ENCODE results near the gene TNS1.
A peak's percentile ranks its signal among the peaks of the same experiment; 100 is the strongest.
"Not testable (repeated sequence)": the region's sequence is repeated elsewhere in the genome, so short reads cannot be mapped to it uniquely, and the experiment has no call there.

Gene TNS1

DNA sequence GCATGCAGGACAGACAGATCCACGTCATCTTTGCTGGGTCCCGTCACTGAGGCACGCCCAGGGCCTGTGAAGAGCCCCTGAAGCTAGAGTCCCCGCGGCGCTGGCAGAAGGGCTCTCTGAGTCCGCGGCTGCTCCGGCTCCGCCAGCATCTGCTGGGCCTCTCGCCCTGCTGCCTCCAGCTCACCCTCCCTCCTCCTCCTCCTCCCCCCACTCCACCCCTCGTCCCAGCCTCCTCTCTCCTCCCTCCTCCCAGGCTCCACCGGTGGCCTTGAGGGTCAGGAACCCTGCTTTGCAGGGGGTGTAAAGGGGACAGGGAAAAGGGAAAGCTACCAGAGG lies at the start of gene TNS1:
TNS1 (minus strand) TSS at position 151 of the 336 bp plus-strand sequence; CDS start at position 28, 123 bp downstream.
- FAIRE-seq (no peak), DNase-seq (ENCODE audit: insufficient read length, low spot score) (no peak)

DNA sequence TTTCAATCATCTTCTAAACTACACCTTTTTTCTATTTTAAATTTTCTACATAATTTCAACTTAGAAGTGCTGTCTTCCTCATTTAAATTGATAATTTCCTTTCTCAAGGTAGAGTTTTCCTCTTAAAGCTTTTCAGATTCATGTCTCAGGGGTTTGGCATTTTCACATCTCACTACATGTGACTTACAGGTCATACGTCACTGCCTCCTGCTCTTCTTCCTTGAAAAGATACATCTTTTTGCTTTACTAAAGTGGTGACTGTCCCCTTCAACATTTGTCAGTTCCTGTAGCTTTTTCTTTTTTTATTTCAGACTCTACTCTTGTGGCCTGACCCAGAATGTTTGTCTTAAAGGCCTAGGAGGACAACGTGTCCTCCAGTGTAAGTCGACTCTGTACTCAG lies 49.1 kb upstream of the TNS1 start:
- FAIRE-seq (no peak), DNase-seq (ENCODE audit: insufficient read length, low spot score) (no peak)

- DNase-seq (ENCODE audit: insufficient read length, low spot score) (no peak), FAIRE-seq (no peak)
Measured at GRCh38 chr2:218047536-218048225, 44.9 kb upstream of the TNS1 start.

- FAIRE-seq (no peak), DNase-seq (ENCODE audit: insufficient read length, low spot score) (no peak)
Measured at GRCh38 chr2:218046238-218046637, 43.4 kb upstream of the TNS1 start.

- not testable (repeated sequence) for FAIRE-seq
Measured at GRCh38 chr2:218044599-218044998, 41.8 kb upstream of the TNS1 start.

GRCh38 chr2:218043701-218044109 lies 40.9 kb upstream of the TNS1 start:
- DNase-seq (ENCODE audit: insufficient read length, low spot score) = no peak
- FAIRE-seq = no peak

More at GRCh38 chr2:218044599-218044998, 41.8 kb upstream of the TNS1 start:
- not testable (repeated sequence) for DNase-seq (ENCODE audit: insufficient read length, low spot score)

- FAIRE-seq (no peak), DNase-seq (ENCODE audit: insufficient read length, low spot score) (no peak)
Measured at GRCh38 chr2:218043100-218043499, 40.3 kb upstream of the TNS1 start.

DNA sequence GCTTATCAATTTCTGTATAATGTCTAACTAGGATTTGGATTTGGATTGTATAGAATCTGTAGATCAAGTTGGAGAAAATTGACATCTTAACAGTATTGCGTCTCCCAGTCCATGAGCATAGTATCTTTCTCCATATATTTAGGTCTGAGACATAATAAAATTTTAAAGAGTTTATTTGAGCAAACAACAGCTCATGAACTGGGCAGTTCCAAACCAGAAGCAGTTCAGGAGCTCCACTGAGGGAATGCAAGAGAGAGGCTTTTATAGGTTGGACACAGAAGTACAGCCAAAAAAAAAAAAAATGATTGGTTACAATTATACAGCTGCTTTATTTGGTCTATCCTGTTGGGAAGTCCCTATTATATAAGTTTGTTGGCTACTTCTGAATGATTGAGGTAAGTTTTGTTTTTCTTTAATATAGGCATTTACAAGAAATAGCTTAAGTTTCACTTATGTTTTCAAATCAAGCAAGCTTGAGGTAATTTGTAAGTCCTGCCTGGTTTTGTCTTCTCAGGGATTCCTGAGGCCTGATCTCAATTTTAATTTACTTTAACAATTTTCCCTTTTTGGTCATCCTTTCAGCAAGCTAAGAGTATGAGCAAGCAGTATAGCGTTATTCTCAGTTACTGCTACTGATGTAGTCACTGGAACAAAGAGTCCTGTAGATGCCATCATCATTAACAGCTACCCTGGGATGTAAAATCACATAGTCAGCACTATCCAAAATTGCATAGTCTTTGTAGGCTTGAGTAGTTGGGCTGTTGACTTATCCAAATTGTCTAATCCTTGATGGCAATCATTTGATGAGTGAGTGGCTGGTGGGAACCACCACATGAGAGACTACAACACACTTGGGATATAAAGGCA lies 38.7 kb upstream of the TNS1 start:
- DNase-seq (ENCODE audit: insufficient read length, low spot score) (no peak), FAIRE-seq (no peak)

GRCh38 chr2:218040883-218041282 lies 38.1 kb upstream of the TNS1 start:
- FAIRE-seq (no peak), DNase-seq (ENCODE audit: insufficient read length, low spot score) (no peak)

- DNase-seq (ENCODE audit: insufficient read length, low spot score) (no peak), FAIRE-seq (no peak)
Measured at GRCh38 chr2:218039171-218039570, 36.4 kb upstream of the TNS1 start.

DNA sequence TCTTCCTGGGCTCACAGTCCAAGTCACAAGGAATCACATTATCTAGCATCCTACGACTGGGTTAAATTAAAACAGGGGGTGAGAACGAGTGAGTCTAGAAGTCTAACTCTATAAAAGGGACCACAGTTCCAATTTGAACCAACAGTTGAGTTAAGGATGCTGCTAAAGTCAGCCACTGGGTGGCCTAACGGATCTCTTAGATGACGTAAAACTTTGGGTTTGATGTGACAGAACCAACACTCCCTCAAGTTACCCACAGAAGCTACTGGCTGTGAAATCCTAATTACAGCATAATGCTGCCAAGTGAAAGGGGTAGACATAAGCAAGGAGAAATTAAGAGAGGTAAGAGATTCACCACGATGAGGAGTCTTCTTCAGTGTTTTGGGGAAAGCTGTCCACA lies 33.6 kb upstream of the TNS1 start:
- DNase-seq (ENCODE audit: insufficient read length, low spot score) = no peak
- FAIRE-seq = no peak

- DNase-seq (ENCODE audit: insufficient read length, low spot score) = no peak
Measured at GRCh38 chr2:218035463-218036100, 32.8 kb upstream of the TNS1 start.

GRCh38 chr2:218034497-218035213 lies 31.9 kb upstream of the TNS1 start:
- peak; percentile 97 for FAIRE-seq

More at GRCh38 chr2:218035463-218036100, 32.8 kb upstream of the TNS1 start:
- no peak for FAIRE-seq

DNA sequence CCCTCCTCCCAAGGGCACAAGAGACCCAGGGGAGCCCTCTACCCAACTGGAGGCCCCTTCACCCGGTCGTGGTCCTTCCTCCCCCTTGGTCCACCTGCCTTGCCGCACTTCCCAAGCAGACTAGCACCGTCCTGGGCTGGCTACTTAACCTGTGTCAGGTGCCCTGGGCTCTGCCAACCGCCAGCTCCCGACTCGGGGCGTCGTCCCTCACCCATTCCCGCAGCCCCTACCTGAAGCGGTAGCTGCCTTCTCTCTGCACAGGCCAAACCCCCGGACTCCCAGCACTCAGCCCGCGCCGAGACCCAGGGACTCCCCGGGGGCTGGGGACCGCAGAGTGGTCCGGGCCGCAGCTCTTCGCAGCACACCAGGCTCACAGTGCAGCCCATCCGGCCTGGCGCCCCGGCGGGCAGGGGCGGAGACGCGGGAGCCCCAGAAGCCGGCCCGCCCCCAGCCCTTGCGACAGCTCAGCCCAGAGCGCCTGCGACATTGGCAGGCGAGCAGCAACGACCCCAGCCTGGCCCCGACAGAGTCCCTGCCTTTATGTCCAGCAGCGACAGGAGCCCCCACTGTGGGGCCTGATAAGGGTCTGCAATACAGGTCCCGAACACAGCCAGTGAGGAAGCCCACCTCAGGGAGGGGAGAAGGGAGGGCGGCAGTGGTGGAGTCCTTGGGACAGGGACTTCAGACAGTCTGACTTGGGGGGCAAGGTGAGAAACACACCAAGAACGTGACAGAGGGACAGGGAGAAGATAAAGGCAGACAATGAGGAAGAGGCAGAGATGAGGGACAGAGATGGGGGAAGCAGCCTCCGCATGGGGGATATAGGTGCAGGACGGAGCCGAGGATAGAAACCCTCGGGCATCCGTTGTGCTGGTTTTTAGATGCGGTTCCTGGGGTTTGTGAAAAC lies 31.0 kb upstream of the TNS1 start:
- FAIRE-seq = no peak

More at GRCh38 chr2:218034497-218035213, 31.9 kb upstream of the TNS1 start:
- peak; percentile 50 for DNase-seq (ENCODE audit: insufficient read length, low spot score)

DNA sequence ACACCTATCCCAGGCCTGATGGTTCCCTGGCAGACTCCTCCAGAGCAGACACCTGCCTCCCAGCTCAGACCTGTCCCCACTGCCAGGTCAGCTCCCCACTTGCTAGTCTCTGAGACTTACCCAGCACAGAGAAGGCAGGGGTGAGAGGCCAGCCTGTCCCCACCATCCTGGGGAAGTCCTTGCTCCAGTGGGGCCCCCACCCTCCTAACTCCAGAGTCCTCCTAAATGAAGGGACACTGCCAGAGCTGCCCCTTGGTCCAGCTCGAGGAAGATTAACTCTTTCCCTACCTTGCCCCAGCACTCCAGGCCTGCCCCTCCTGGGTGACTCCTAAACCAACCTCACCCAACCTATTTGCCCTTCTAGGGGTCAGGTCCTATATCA lies 30.4 kb upstream of the TNS1 start:
- FAIRE-seq = no peak
- DNase-seq (ENCODE audit: insufficient read length, low spot score) = no peak

More for the DNA sequence above, 31.0 kb upstream of the TNS1 start:
- DNase-seq (ENCODE audit: insufficient read length, low spot score) = no peak

- FAIRE-seq (no peak), DNase-seq (ENCODE audit: insufficient read length, low spot score) (no peak)
Measured at GRCh38 chr2:218032336-218033171, 29.8 kb upstream of the TNS1 start.

DNA sequence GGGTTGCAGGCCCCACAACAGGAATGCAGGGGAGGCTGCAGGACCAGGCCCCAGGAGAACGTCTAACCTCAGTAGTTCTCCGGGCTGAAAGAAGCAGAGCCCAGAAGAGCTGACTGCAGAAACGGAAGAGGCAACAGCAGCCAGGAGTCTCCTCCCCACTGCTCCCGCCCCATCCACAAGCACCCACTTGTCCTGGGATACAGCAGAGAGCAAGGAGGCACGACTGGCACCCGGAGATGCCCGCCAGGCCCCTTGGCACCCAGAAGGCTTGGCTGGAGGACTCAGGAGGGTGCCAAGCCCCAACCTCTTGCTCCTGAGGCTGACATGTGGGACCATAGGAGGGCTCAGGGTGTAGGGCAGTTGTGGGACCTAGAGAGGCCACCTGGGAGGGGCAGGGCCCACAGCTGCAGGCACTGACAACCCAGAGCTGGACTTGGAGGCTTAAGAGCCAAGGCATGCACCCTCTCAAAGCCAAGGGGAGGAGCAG lies 29.0 kb upstream of the TNS1 start:
- FAIRE-seq (no peak), DNase-seq (ENCODE audit: insufficient read length, low spot score) (no peak)

DNA sequence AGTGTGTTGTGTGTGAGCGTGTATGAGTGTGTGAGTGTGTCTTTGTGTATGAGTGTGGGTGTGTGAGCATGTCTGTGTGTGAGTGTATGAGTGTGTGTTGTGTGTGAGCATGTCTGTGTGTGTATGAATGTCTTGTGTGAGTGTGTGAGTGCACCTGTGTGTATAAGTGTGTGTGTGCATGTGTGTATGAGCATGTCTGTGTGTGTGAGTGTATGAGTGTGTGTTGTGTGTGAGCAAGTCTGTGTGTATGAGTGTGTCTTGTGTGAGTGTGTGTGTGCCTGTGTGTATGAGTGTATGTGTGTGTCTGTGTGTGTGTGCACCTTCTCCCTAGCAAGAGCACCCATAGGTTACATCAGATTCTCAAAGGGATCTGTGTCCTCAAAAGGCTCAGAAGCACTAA lies 28.5 kb upstream of the TNS1 start:
- no peak for DNase-seq (ENCODE audit: insufficient read length, low spot score)
- FAIRE-seq = peak; percentile 97
